ENCODE measurements around the gene PCDH9. TPM values are rescaled to one million over a fixed set of nuclear protein-coding genes. Genes with fewer than 3 reads are reported as not detected.
"Not testable (repeated sequence)": the region's sequence is repeated elsewhere in the genome, so short reads cannot be mapped to it uniquely, and the experiment has no call there.

PCDH9 gene
- total RNA-seq, 1 donor from 2014 or later, result 20.2 TPM

GRCh38 chr13:67100730-67101129 lies 129.4 kb downstream of the PCDH9 start:
- H3K4me1 Mint-ChIP-seq (ENCODE audit: unreplicated experiment), result peaks cover 4% of the 10 kb centered on the region
- H3K9me3 Mint-ChIP-seq, result no peaks in the 10 kb centered on the region
- no peak for DNase-seq (ENCODE audit: extremely low spot score, unreplicated experiment)
- H3K36me3 Mint-ChIP-seq, result no peaks in the 10 kb centered on the region
- H3K27me3 Mint-ChIP-seq, result no peaks in the 10 kb centered on the region
- no peak overlapping the region for H3K4me3 Mint-ChIP-seq
- no peak overlapping the region for H3K27ac Mint-ChIP-seq
- TF ChIP-seq, protein P1, sequence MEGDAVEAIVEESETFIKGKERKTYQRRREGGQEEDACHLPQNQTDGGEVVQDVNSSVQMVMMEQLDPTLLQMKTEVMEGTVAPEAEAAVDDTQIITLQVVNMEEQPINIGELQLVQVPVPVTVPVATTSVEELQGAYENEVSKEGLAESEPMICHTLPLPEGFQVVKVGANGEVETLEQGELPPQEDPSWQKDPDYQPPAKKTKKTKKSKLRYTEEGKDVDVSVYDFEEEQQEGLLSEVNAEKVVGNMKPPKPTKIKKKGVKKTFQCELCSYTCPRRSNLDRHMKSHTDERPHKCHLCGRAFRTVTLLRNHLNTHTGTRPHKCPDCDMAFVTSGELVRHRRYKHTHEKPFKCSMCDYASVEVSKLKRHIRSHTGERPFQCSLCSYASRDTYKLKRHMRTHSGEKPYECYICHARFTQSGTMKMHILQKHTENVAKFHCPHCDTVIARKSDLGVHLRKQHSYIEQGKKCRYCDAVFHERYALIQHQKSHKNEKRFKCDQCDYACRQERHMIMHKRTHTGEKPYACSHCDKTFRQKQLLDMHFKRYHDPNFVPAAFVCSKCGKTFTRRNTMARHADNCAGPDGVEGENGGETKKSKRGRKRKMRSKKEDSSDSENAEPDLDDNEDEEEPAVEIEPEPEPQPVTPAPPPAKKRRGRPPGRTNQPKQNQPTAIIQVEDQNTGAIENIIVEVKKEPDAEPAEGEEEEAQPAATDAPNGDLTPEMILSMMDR (conservative IDR thresholded peaks at IDR 0.05), result no peak

DNA sequence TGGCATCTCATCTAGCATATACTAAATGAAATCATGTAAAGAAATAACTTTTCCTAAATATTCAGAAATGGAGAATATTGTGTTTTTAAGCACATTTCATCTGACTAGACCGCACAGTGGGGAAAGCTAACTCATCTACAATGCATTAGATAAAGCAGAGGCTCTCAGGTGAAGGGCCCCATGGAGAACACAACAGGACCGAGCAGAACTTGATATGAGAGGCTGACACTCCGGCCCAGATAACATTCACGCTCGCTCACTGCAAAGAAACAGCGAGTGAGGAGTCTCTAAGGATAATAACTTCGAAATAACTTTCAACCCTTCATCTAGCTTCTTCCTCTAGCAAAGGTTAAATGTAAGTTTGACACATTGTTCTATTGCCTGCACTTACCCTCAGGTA lies 130.6 kb downstream of the PCDH9 start:
- H3K4me3 Mint-ChIP-seq, result no peak overlapping the region
- H3K9me3 Mint-ChIP-seq, result no peaks in the 10 kb centered on the region
- TF ChIP-seq, protein P1 (conservative IDR thresholded peaks at IDR 0.05), result no peak
- DNase-seq (ENCODE audit: extremely low spot score, unreplicated experiment), result no peak
- H3K36me3 Mint-ChIP-seq, result no peaks in the 10 kb centered on the region
- H3K27ac Mint-ChIP-seq, result no peak overlapping the region
- H3K27me3 Mint-ChIP-seq, result no peaks in the 10 kb centered on the region
- peaks cover 4% of the 10 kb centered on the region for H3K4me1 Mint-ChIP-seq (ENCODE audit: unreplicated experiment)

GRCh38 chr13:67097892-67098452 lies 132.2 kb downstream of the PCDH9 start:
- DNase-seq (ENCODE audit: extremely low spot score, unreplicated experiment), result no peak
- H3K36me3 Mint-ChIP-seq, result no peaks in the 10 kb centered on the region
- TF ChIP-seq, protein P1 (conservative IDR thresholded peaks at IDR 0.05), result no peak
- peaks cover 4% of the 10 kb centered on the region for H3K4me1 Mint-ChIP-seq (ENCODE audit: unreplicated experiment)
- H3K4me3 Mint-ChIP-seq, result no peak overlapping the region
- H3K27ac Mint-ChIP-seq, result no peak overlapping the region
- no peaks in the 10 kb centered on the region for H3K27me3 Mint-ChIP-seq
- no peaks in the 10 kb centered on the region for H3K9me3 Mint-ChIP-seq

DNA sequence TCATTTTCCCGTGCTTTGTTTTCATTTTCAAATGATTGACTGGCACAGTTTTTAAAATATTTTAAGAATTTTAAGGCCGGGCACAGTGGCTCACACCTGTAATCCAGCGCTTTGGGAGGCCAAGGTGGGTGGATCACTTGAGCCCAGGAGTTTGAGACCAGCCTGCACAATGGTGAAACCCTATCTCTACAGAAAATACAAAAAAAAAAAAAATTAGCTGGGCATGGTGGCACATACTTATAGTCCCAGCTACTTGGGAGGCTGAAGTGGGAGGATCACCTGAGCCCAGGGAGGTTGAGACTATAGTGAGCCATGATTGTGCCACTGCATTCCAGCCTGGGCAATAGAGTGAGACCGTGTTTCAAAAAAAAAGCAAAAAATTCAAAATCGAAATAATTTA lies 133.2 kb downstream of the PCDH9 start:
- not testable (repeated sequence) for H3K27ac Mint-ChIP-seq; H3K27me3 Mint-ChIP-seq; DNase-seq (ENCODE audit: extremely low spot score, unreplicated experiment); H3K4me1 Mint-ChIP-seq (ENCODE audit: unreplicated experiment); H3K4me3 Mint-ChIP-seq; H3K9me3 Mint-ChIP-seq; H3K36me3 Mint-ChIP-seq

GRCh38 chr13:67096418-67096817 lies 133.7 kb downstream of the PCDH9 start:
- Mint-ChIP-seq H3K9me3 (no peaks in the 10 kb centered on the region), H3K27me3 (no peaks in the 10 kb centered on the region), H3K4me3 (no peak overlapping the region), H3K36me3 (no peaks in the 10 kb centered on the region), H3K27ac (no peak overlapping the region), H3K4me1 (ENCODE audit: unreplicated experiment) (peaks cover 4% of the 10 kb centered on the region)
- TF ChIP-seq, protein P1 (conservative IDR thresholded peaks at IDR 0.05), result no peak
- DNase-seq (ENCODE audit: extremely low spot score, unreplicated experiment), result no peak

DNA sequence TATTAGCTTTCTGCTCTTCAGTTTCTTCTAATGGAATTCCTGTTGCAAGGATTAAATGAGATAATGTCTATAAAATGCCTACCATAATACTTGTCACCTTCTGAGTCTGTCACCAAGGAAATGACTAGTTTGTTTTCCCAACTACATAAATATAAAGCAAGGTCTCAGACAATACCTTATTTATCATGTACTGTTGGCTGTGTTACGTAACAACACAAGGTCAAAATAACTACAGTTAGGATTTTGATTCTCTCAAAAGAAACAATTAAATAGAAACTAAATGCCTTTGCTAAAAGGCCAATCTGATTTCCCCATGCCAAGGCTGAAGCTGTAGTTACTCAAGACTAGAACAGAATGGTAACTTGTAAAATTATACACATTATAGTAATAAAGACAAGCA lies 134.5 kb downstream of the PCDH9 start:
- H3K27ac Mint-ChIP-seq, result no peak overlapping the region
- H3K27me3 Mint-ChIP-seq, result no peaks in the 10 kb centered on the region
- TF ChIP-seq, protein P1 (conservative IDR thresholded peaks at IDR 0.05), result no peak
- no peaks in the 10 kb centered on the region for H3K9me3 Mint-ChIP-seq
- H3K4me3 Mint-ChIP-seq, result no peak overlapping the region
- no peak for DNase-seq (ENCODE audit: extremely low spot score, unreplicated experiment)
- peaks cover 3% of the 10 kb centered on the region for H3K4me1 Mint-ChIP-seq (ENCODE audit: unreplicated experiment)
- H3K36me3 Mint-ChIP-seq, result no peaks in the 10 kb centered on the region

All from type B pancreatic cell (in vitro differentiated cells).